ENCODE measurements around the gene TRAPPC3L.

GRCh38 chr6:116556065-116556464 is 10.6 kb upstream of the TRAPPC3L start:
- TF ChIP-seq RCOR1 (IDR thresholded peaks at IDR 0.05; ENCODE audit: low read length), result no peak
- TF ChIP-seq EP300 (IDR thresholded peaks at IDR 0.05; ENCODE audit: borderline replicate concordance in 1 of 2, low read depth in 1 of 2, low read length in 1 of 2), result peak in 1 of 2 experiments; percentile 46; a peak in 1 of 4 replicates
- no peak for TF ChIP-seq CTCF (IDR thresholded peaks at IDR 0.05)
- TF ChIP-seq USF1 (IDR thresholded peaks at IDR 0.05; ENCODE audit: borderline replicate concordance, low read depth), result no peak
- no peak for TF ChIP-seq POLR2AphosphoS5 (IDR thresholded peaks at IDR 0.05; ENCODE audit: low read depth, low read length)
- no peak for TF ChIP-seq CHD2 (IDR thresholded peaks at IDR 0.05; ENCODE audit: low read length, partially characterized antibody)
- peak; percentile 78 for TF ChIP-seq FOSL2 (IDR thresholded peaks at IDR 0.05; ENCODE audit: borderline replicate concordance, low read depth)
